ENCODE results near the gene MYLK.

- TF ChIP-seq POLR2A (IDR thresholded peaks at IDR 0.05; ENCODE audit: low read depth, low read length) (no peak), RELA (IDR thresholded peaks at IDR 0.05; ENCODE audit: borderline replicate concordance, partially characterized antibody) (no peak), BACH1 (IDR thresholded peaks at IDR 0.05; ENCODE audit: borderline replicate concordance) (no peak), BRCA1 (IDR thresholded peaks at IDR 0.05; ENCODE audit: low read depth, low read length) (no peak), HCFC1 (IDR thresholded peaks at IDR 0.05; ENCODE audit: low read length) (no peak), CTCF (IDR thresholded peaks at IDR 0.05 in 2 of 3, conservative IDR thresholded peaks at IDR 0.05 in 1 of 3; ENCODE audit: control insufficient read depth in 2 of 3, extremely low read depth in 1 of 3, insufficient read depth in 1 of 3, low read depth in 3 of 3, low read length in 3 of 3) (no peak), YY1 (IDR thresholded peaks at IDR 0.05; ENCODE audit: low read depth, low read length) (no peak), CREM (IDR thresholded peaks at IDR 0.05; ENCODE audit: low read depth) (no peak), SMC3 (IDR thresholded peaks at IDR 0.05; ENCODE audit: borderline replicate concordance, low read length) (no peak), EZH2 (IDR thresholded peaks at IDR 0.05; ENCODE audit: borderline replicate concordance, control insufficient read depth, low read depth, low read length) (no peak), PBX3 (IDR thresholded peaks at IDR 0.05; ENCODE audit: insufficient replicate concordance, low read depth, low read length) (no peak), REST (IDR thresholded peaks at IDR 0.05; ENCODE audit: low read depth, low read length) (no peak), NBN (IDR thresholded peaks at IDR 0.05) (no peak)
Measured at GRCh38 chr3:123616593-123616992, 267.5 kb downstream of the MYLK start.
